ENCODE results near the gene M6PR.
"Not testable (repeated sequence)": the region's sequence is repeated elsewhere in the genome, so short reads cannot be mapped to it uniquely, and the experiment has no call there.

The M6PR gene

GRCh38 chr12:8912914-8913313 is 36.5 kb downstream of the M6PR start:
- DNase-seq (ENCODE audit: low read depth in 2 of 2) = no peak

DNA sequence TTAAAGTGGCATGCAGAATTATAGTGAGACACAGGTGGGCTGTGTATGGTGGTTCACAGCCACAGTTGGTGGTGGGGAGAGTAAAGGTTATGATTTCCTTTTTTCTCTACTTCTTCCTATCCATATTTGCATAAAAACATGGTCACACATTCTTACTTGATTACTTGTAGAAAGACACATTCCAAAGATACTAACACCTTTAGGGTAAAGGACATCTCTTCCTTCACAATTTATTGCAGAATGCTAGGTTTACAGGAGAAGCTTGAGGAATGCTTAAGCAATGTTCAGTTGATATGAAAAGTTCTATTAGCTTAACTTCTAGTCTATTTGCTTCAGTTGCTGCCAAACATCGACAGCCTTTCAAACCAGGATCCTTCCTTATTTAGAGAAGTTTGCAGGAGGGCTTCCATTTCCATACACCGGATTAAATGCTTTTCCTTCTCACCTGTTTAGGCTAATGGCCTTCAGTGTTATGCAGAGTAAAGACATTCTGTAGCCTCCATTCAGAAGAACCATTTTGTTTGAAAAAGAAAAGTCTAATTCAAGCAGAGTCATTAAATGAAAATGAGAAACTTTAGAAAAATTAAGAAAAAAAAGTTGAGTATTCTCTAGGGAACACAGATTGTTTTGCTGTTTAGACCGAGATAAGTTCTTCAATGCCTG is 37.7 kb downstream of the M6PR start:
- no peak for DNase-seq (ENCODE audit: low read depth in 2 of 2)

DNA sequence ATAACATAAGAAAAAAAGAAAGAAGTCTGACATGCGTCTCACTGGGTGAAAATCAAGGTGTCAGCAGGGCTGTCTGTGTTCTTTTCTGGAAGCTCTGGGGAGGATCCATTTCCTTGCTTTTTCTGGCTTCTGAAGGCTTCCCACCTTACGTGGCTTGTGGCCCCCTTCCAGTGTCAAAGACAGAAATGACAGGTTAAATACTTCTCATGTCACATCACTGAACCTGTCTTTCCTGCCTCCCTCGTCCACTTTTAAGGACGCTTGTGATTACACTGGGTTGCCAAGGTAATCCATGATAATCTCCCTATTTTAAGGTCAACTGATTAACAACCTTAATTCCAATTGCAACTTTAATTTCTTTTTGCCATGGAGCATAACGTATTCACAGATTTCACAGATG is 39.7 kb downstream of the M6PR start:
- no peak for DNase-seq (ENCODE audit: low read depth in 2 of 2)

DNA sequence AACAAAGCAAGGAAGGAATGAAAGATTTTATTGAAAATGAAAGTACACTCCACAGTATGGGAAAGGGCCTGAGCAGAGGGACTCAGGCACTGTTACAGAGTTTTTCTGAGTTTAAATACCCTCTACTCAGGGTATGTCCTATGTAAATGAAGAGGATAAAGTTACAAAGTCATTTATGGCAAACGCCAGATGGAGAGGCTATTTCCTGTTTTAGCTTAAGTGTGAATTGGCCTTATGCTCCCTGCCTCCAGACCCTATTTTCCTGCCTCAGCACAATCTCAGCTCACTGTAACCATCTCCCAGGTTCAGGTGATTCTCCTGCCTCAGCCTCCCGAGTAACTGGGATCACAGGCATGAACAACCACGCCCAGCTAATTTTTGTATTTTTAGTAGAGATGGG is 41.9 kb downstream of the M6PR start:
- no peak for DNase-seq (ENCODE audit: low read depth in 2 of 2)

GRCh38 chr12:8906266-8907180 is 42.9 kb downstream of the M6PR start:
- DNase-seq (ENCODE audit: low read depth in 2 of 2) = no peak

- no peak for DNase-seq (ENCODE audit: low read depth in 2 of 2)
Measured at GRCh38 chr12:8905546-8905945, 43.9 kb downstream of the M6PR start.

- no peak for DNase-seq (ENCODE audit: low read depth in 2 of 2)
Measured at GRCh38 chr12:8904665-8905064, 44.8 kb downstream of the M6PR start.

GRCh38 chr12:8903646-8904045 is 45.8 kb downstream of the M6PR start:
- no peak for DNase-seq (ENCODE audit: low read depth in 2 of 2)

DNA sequence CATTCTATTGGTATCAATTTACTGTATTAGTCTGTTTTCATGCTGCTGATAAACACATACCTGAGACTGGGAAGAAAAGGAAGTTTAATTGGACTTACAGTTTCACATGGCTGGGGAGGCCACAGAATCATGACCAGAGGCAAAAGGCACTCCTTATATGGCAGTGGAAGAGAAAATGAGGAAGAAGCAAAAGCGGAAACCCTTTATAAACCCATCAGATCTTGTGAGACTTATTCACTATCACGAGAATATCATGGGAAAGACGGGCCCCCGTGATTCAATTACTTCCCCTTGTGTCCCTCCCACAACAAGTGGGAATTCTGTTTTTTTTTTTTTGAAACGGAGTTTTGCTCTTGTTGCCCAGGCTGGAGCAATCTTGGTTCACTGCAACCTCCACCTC is 46.7 kb downstream of the M6PR start:
- not testable (repeated sequence) for DNase-seq (ENCODE audit: low read depth in 2 of 2)

DNA sequence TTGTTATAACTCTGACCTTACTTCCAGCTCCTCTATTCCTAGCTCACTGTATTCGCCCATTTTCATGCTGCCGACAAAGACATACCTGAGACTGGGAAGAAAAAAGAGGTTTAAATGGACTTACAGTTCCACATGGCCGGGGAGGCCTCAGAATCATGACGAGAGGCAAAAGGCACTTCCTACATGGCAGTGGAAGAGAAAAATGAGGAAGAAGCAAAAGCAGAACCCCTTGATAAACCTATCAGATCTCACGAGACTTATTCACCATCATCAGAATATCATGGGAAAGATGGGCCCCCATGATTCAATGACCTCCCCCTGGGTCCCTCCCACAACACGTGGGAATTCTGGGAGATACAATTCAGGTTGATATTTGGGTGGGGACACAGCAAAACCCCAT is 49.6 kb downstream of the M6PR start:
- no peak for DNase-seq (ENCODE audit: low read depth in 2 of 2)

DNA sequence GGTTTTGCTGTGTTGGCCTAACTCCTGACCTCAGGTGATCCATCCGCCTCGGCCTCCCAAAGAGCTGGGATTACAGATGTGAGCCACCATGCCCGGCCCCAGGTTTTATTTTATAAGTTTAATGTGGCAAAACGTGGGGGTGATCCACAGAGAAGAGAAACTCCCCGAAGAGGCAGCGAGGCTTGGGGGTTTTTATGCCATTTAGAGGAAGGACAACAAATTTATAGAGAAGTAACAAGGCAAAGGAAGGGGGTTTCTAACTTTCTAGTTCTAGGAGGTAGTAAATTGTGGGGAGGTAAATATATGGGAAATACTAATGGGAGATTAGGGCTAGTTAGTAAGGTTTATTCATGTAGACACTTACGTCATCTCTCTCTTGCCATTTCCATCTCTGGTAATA is 52.4 kb downstream of the M6PR start:
- DNase-seq (ENCODE audit: low read depth in 2 of 2) = no peak

- no peak for DNase-seq (ENCODE audit: low read depth in 2 of 2)
Measured at GRCh38 chr12:8894986-8895385, 54.5 kb downstream of the M6PR start.

DNA sequence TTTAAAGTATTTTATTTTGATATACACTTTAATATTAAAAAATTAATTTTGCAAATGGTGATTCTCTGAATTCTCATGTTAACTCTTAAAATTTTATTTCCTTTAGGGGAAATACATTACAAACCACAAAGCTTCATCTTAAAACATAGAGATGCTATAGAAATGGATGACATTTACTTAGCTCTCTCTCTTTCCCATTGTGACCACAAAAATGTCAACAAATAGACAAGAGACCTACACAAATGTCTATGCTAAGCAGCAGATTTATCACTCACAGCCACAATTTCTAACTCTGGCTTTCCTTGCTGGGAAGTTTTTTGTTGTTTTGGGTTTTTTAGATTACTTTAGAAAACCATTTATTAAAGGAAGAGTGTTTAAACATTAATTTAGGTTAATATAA is 55.1 kb downstream of the M6PR start:
- no peak for DNase-seq (ENCODE audit: low read depth in 2 of 2)

GRCh38 chr12:8891976-8892375 is 57.5 kb downstream of the M6PR start:
- DNase-seq (ENCODE audit: low read depth in 2 of 2) = no peak
